Activated CD8-positive, alpha-beta memory T cell treated with anti-CD3 and anti-CD28 coated beads for 4 hours (primary cell): ENCODE measurements around the gene PPM1N.

ENCODE experiments used
- DNase-seq, 2 donors: peaks; one replicate each; pipeline ENCODE4 v3.0.0-alpha.2; 2020; ENCODE audit warnings: low read depth in 2 of 2

Gene PPM1N

DNA sequence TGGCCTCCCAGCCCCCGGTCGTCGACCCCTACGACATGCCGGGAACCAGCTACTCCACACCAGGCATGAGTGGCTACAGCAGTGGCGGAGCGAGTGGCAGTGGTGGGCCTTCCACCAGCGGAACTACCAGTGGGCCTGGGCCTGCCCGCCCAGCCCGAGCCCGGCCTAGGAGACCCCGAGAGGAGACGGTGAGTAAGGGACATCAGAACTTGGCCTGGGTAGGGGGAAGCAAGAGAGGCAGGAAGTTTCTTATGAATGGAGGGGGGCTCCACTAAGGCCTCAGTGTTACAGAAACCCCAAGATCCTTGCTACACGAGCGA lies 27.5 kb upstream of the PPM1N start:
- no peak for DNase-seq

DNA sequence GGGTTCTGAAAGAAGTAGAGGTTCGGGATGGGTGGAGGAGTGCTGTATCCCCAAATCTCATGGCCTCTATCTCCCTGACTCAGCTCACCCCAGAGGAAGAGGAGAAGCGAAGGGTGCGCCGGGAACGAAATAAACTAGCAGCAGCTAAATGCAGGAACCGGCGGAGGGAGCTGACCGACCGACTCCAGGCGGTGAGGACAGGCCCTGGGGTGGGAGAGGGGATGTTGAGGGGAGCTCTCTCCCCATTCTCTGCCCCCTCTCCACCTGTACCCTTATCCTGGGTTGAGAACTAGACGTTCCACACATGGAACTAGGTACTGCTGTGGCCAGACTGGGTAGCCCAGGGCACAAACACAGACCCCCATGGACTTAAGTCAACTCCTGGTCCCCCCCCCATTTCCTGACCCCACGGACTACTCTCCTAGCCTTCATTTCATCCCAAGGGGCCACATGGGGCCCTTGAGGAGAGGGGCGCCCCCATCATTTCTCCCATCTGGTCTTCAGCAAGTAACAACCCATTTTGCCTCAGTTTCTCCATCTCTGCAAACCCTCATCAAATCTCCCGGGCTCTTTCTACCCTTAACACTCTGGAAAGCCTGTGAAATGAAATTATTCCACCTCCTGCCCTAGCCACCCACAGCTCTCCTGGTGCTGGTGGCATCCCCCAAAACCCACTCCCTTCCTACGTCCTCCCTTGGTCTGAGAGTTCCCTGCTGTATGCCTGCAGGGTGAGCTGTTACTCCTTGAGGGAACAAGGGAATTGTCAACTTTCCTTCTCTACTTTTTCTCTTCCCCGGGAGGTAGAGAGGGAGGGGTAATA lies 26.9 kb upstream of the PPM1N start:
- DNase-seq = no peak

GRCh38 chr19:45471931-45472562 lies 26.2 kb upstream of the PPM1N start:
- no peak for DNase-seq

DNA sequence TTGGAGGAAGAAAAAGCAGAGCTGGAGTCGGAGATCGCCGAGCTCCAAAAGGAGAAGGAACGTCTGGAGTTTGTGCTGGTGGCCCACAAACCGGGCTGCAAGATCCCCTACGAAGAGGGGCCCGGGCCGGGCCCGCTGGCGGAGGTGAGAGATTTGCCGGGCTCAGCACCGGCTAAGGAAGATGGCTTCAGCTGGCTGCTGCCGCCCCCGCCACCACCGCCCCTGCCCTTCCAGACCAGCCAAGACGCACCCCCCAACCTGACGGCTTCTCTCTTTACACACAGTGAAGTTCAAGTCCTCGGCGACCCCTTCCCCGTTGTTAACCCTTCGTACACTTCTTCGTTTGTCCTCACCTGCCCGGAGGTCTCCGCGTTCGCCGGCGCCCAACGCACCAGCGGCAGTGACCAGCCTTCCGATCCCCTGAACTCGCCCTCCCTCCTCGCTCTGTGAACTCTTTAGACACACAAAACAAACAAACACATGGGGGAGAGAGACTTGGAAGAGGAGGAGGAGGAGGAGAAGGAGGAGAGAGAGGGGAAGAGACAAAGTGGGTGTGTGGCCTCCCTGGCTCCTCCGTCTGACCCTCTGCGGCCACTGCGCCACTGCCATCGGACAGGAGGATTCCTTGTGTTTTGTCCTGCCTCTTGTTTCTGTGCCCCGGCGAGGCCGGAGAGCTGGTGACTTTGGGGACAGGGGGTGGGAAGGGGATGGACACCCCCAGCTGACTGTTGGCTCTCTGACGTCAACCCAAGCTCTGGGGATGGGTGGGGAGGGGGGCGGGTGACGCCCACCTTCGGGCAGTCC lies 25.5 kb upstream of the PPM1N start:
- no peak for DNase-seq

DNA sequence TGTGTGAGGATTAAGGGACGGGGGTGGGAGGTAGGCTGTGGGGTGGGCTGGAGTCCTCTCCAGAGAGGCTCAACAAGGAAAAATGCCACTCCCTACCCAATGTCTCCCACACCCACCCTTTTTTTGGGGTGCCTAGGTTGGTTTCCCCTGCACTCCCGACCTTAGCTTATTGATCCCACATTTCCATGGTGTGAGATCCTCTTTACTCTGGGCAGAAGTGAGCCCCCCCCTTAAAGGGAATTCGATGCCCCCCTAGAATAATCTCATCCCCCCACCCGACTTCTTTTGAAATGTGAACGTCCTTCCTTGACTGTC lies 24.9 kb upstream of the PPM1N start:
- no peak for DNase-seq

- DNase-seq = no peak
Observed at GRCh38 chr19:45473682-45474605, 24.3 kb upstream of the PPM1N start.

DNA sequence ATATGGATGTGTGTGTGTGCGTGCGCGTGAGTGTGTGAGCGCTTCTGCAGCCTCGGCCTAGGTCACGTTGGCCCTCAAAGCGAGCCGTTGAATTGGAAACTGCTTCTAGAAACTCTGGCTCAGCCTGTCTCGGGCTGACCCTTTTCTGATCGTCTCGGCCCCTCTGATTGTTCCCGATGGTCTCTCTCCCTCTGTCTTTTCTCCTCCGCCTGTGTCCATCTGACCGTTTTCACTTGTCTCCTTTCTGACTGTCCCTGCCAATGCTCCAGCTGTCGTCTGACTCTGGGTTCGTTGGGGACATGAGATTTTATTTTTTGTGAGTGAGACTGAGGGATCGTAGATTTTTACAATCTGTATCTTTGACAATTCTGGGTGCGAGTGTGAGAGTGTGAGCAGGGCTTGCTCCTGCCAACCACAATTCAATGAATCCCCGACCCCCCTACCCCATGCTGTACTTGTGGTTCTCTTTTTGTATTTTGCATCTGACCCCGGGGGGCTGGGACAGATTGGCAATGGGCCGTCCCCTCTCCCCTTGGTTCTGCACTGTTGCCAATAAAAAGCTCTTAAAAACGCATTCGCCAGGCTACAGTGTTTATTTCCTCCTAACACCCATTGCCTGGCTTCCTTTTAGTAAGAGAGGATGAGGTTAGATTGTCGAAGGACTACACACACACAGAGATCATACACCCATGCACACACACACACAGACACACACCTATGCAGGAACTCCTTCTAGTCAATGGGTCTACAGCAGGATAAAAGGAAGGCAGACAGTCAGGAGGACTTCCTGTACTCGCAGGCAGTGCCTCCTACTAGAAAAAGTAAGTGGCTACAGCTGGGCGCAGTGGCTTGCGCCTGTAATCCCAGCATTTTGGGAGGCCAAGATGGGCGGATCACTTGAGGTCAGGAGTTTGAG lies 23.4 kb upstream of the PPM1N start:
- DNase-seq = no peak

- no peak for DNase-seq
Observed at GRCh38 chr19:45475537-45476291, 22.5 kb upstream of the PPM1N start.

GRCh38 chr19:45476304-45476703 lies 21.9 kb upstream of the PPM1N start:
- no peak for DNase-seq

GRCh38 chr19:45477186-45477585 lies 21.1 kb upstream of the PPM1N start:
- DNase-seq = no peak

DNA sequence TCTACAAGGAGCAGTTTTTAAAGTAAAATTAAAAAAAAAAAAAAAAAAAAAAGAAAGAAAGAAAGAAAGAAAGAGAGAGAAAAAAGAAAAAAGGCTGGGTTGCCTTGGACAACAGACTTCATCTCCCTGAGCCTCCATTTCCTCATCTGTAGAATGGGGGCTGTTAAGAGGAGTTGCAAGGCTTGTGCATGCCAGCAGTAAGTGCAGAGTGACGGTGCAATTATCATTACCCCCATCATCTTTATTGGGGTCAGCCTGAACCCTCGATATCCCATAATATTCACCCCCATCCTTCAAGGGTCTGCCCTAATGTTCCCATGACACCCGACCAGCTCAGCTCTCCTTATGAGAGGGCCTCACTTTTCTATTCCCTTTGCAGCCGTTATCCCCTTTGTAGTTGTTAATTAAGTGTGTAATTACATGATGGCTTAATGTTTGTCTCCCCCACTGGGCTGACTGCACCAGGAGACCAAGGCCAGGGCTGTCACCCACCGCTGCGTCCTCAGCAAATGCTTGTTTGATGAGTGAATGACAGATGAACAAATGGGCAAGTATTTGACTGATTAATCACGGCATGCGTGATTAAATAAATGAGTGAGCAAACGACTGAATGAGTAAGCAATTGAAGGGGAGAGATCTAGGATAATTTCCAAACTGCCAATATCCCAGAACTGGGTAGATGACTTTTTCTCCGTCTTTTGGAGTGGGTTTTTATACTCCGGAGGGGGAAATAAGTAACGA lies 20.4 kb upstream of the PPM1N start:
- no peak for DNase-seq

DNA sequence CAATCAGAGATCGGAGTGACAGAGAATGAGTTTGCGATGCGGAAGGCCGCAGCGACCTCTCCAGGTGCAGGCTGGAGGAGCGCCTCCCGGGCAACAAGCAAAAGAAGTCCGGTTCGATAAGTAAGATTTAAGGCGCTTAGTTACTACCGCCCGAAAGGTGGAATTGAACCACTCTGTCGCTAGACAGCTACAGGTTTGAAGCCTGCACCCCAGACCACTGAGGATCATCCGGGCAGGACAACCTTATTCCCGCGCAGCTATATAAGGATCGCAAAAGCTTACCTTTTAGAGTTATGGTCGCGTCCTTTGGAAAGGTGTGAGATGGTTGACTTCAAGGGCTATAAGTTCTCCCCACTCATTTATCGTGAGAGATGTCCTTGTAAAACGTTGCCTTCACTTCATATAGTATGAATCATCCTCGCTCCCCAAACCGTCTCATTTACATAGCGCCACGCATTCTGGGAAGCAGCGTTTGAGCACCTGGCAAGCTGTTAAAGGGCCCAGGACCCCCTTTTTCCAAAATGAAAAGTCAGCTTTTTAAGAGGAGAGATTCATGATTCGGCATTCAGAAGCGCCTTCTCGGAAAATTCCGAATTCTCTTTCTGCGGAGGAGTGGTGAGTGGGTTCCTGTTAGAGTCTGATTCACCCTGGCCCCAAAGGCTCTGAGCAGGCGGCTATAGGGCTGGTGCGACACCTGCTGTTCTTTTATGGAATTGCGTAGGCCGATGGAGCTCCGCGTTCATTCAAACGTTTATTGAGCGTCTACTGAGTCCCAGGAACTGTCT lies 19.6 kb upstream of the PPM1N start:
- DNase-seq = peak; percentile 83 to 88

DNA sequence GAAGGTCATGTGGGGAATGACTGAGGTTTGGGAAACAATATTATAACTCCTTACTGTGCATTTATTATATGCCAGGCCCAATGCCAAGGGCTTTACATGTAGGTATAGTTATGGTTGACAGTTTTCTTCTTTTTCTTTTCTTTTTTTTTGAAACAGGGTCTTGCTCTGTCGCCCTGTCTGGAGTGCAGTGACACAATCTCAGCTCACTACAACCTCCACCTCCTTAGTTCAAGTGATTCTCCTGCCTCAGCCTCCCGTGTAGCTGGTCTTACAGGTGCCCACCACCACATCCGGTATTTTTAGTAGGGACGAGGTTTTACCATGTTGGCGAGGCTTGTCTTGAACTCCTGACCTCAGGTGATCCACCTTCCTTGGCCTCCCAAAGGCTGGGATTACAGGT lies 15.2 kb upstream of the PPM1N start:
- DNase-seq = no peak

GRCh38 chr19:45484273-45484945 lies 13.8 kb upstream of the PPM1N start:
- no peak for DNase-seq

GRCh38 chr19:45485305-45486077 lies 12.8 kb upstream of the PPM1N start:
- peak; percentile 92 to 96 for DNase-seq

- DNase-seq = no peak
Observed at GRCh38 chr19:45488708-45489107, 9.5 kb upstream of the PPM1N start.

DNA sequence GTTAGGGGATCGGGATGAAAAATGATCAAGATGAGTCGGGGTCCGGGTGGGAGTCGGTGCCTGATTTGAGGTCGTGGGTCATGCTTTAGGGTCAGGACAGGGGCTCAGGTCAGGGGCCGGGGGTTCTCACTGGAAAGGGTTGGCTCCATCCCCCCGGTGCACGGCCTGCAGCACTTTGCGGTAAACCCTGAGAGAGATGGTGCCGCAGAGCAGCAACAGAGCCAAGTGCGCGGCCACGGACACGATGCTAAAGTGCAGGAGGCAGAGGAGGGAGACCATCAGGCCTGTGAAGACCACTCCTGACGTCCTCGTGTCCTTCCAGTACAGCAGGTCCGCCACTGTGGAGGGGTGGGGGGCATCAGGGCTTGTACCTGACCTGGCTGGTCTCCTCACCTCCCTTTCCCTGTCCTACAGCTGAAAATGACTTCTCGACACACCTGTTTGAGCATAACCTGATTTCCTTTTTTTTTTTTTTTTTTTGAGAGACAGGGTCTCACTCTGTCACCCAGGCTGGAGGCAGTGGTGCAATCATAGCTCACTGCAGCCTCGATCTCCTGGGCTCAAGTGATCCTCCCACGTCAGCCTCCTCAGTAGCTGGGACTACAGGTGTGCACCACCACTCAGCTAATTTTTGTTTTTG lies 8.9 kb upstream of the PPM1N start:
- no peak for DNase-seq
